HG03139 (cell line): ENCODE data around the gene SAMD4A.

Experiments used
- ATAC-seq: cut with Tn5 transposase; IDR thresholded peaks from one replicate; pipeline ENCODE4 v1.9.1; 2021; ENCODE audit not compliant: unreplicated experiment

Gene SAMD4A

DNA sequence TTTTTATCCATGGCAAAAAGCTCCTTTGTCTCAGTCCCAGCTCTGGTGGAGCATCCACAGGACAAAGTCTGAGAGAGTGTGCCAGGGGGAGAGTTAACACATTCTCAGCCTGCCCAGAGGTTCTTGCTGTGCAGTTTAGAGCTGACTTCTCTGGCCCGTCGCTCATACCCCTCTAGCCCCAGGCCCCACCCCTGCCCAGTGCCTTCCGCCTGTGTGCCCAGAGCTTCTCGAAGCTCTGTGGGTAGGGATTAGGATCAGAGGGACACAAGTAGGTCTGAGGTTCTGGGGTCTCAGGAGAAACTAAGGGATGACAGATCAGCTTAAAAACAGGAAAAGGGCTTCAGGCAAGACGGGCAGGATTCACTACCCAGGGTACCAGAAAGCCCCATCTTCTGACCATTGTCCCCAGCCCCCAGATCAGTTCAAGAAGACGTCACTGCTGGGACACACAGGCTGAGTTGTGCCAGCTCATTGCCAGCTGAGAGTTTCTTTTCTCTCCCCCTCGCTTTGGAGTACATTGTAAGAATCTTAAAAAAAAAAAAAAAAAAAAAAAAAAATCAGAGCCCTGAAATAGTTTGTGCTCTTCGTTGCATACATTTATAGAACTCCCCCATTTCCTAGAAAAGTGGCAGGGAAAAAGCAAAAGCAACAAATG is 208.7 kb downstream of the SAMD4A start:
- no peak for ATAC-seq

DNA sequence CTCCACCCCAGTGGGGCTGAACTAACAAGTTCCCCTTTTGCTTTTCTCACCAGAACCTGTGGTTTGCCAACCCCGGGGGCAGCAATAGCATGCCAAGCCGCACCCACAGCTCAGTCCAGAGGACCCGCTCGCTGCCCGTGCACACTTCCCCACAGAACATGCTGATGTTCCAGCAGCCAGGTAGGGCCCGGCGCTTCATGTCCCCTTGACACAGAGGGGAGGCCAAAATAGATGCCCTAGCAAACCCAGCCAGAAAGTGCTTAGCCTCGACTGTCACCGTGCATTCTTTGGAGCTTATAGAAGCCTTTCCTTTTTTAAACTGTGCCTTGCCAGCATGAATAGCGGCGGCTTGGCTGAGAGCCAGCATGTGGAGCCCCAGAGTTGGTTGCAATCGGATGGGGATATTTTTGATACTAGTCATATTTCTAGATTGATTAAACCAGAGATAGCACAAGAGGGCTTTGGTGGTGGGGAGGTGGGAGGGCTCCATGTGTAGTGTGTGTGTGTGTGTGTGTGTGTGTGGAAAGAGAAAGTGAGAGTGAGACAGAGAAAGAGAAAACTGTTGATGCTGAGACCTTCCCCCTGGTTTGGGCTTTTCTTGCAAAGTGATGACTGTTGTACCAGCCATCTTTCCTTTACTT is 209.6 kb downstream of the SAMD4A start:
- no peak for ATAC-seq

DNA sequence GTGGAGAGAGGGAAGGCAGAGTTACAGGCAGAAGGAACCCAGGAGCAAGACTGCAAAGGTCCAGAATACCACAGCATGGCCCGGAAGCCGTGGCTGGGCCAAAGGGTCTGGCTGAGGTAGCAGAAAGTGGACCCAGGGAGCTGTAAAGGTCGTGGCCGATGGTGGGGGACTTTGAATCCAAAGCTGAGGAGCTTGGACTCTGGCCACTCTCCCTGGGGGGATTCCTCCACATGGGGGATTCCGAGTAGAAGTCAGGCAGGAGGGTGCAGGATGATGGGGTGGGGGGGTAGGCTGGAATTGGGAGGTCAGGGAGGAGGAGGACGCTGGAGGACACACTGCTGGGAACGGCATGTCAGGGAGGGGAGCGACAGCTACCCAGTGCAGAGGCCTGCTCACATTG is 210.5 kb downstream of the SAMD4A start:
- ATAC-seq = no peak

- no peak for ATAC-seq
Measured at GRCh38 chr14:54778618-54779345, 211.9 kb downstream of the SAMD4A start.

DNA sequence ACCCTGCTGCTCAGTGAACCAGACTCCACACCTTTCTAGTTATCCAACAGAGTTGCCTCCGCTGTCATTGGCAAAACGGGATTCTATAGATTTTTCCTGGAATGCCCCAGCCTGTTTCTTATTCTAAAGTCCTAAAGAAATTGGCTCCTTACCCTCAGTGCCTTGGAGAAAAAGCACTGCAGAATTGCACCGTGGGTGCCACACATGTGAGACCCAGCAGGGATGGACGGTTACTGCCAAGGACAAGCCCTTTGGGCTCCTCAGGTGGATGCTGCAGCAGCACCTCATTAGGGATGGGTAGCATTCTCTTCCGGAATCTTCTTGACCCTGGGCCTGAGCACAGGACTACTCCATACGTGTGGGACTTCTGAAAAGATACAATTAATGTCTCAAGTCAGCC is 214.2 kb downstream of the SAMD4A start:
- no peak for ATAC-seq

GRCh38 chr14:54781961-54782750 is 215.2 kb downstream of the SAMD4A start:
- ATAC-seq = no peak

DNA sequence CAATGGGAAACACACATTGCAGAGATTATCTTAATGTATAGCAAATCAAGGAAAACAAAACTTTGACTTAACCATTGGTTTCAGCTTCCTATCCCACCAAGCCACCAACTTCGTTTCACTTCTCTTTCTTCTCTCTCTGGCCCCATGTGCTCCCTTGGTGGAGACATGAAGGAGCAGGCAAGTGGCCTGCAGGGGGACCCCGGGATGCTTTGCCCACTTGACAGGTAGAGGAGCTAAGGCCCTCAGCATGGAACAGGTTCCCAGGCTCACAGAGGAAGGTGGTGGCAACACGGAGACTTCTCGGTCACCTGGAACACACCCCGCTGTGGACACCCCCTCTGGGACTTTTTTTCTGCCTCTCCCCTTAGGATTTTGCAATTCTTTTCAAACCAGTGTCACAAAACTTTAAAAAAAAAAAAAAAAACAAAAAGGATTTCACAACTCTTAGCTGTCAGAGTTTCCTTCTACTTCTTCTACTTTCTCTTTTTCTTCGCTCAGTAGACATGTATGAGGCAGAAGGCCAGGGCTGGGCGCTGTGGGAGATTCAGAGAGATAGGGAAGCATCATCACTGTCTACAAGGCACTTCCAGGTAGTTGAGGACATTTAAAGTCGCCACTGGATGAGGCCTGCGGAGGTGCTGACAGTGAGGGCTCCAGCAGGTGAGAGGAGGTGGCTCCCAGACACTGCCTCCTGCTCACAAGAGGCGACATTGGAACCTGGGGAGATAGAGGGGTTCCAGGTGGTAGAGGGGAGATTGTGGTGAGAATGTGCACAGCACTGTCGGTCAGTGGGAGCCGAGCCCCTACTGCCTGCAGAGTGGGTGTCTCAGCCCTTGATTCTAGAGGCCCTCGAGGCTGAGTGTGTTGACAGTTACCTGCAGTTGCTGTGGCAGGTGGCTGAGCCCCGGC is 216.1 kb downstream of the SAMD4A start:
- ATAC-seq = peak; percentile 80

DNA sequence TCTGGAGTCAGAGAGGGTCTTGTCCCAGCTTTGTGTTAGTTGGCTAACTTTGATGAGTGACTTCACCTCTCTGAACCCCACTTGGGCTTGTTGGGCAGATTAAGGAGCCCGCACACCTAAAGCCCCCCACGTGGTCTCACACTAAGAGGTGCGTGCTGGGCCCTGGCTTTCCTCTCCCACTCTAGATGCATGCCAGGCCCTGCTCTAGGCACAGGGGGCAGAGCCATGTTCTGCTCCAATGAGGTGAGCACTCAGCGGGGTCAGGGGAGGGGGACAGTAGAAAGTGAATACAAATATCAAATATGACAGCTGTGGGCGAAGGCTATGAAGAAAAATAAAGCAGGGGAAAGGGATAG is 216.7 kb downstream of the SAMD4A start:
- ATAC-seq = no peak

DNA sequence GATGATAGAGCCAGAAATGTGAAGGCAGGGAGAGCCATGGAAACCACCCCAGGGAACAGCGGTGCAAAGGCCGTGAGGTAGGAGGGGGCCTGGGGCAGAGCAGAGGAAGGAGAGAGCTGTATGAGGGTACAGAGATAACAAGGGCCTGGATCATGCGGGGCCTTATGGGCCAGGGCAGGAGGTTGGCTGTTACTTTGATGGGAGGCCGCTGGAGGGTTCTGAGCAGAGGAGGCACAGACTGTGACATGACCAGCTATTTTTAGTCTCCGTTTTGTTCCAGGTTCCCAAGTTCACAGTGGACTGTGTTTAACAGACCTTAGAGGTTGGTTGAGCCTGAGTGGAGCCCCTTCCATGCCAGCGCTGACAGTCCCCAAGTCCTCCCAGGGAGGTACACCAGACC is 217.1 kb downstream of the SAMD4A start:
- ATAC-seq = no peak

GRCh38 chr14:54784657-54785056 is 217.7 kb downstream of the SAMD4A start:
- ATAC-seq = no peak

- ATAC-seq = no peak
Measured at GRCh38 chr14:54785136-54785777, 218.3 kb downstream of the SAMD4A start.

DNA sequence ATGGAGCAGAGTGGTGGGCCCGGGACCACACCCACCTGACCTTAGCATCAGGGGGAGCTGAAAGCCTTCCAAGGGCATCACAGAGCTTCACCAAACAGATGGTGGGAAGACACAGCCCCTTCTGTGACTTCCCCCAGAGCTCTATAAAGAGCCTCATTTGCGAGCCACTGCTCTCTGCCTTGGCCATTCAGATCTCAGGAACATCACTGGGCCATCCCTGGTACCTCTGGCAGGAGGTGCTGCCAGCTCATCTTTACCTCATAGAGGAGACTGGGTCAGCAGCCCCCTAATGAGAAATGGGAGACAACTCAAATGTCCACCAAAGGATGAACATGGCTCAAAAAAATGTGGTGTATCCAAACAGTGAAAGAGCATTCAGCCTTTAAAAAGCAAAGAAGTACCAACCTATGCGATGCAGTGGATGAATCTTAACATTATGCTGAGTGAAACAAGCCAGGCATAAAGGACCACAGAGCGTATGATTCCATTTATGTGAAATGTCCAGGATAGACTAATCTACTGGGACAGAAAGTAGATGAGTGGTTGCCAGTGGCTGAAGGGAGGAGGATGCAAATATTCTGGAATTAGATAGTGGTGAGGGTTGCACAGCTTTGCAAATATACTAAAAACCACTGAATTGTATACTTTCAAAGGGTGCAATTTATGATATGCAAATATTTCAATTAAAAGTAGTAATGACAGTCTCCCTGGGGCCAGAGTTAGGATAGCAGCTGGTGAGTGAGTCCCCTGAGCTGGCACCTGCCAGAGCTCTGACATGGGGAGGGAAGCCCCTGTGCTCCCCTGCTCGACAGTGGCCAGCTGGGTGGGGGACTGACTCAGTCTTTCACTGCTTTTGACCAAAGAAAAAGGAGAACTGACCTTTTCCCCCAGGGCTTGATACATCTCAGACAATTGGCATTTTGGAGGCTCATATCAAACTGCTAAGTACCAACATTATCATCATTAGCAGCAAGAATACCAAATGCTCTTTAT is 219.1 kb downstream of the SAMD4A start:
- ATAC-seq = no peak

GRCh38 chr14:54786838-54787237 is 219.9 kb downstream of the SAMD4A start:
- no peak for ATAC-seq

DNA sequence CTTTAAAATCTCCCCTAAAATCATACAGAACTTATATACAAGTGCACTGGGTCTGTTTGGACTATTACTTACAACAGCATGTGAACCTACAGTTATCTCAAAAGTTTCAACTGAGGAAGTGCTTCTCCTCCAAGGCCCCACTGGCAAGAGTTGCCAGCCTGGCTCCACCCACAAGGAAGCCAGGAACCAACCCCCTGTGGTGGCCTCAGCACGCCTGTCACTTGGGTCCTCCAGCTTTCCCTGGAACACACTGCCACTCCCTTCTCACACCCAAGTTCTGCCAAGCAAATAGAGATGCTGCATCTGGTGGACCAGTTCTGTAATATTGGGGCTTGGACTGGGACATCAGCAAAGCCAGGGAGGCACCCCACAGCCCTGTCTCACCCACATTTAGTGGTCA is 220.3 kb downstream of the SAMD4A start:
- ATAC-seq = no peak

GRCh38 chr14:54788701-54789100 is 221.8 kb downstream of the SAMD4A start:
- no peak for ATAC-seq

DNA sequence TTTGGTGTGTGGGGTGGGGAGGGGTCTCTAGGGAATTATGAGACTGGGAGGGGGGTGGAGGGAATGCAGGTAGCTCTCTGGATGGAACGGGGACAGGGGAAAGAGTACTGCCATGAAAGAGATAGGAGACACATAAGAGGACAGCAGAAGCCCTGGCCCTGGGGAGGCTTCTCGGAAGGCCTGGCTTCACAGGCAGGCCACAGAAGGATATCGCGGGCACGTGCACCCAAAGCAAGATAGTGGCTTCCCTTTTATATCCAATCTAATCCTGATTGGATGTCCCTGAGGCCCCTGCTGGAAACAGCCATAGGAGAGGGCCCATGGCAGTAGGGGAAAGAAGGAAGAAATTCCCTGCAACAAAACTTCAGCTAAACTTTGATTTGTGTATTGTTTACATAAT is 222.2 kb downstream of the SAMD4A start:
- no peak for ATAC-seq

DNA sequence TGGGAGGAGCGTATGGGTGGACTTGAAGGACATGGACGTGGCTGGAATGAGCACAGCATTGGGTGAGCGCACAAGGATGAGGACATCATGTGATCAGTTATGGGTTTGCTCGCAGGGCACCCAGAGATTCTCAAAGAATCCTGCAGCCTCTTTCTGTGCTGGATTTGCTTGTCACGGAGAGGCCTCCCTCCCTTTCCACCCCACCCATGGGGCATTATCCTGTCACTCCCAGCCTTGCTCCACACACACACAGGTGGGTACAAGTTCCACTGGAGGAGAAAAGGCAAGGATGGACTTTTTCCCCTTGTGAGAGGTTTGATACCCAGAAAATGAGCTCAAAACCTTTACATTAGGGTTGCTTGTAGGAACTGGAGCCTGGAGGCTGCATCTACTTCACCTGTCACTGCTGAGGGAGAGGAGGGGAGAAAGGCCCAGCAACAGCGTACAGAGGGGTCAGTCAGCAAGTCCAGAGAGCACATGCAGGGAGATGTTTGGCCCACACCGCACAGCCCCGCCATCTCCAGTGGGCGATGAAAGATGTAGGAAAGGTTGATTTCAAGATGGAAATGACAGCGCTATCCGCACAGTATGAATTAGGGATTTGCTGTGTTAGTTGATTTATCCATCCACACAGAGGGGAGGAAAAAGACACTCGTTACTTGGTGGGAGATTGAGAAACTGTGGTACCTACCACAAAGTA is 223.0 kb downstream of the SAMD4A start:
- no peak for ATAC-seq

- no peak for ATAC-seq
Measured at GRCh38 chr14:54791001-54791400, 224.1 kb downstream of the SAMD4A start.
